ENCODE results near the gene CDKN2D.

The CDKN2D gene

DNA sequence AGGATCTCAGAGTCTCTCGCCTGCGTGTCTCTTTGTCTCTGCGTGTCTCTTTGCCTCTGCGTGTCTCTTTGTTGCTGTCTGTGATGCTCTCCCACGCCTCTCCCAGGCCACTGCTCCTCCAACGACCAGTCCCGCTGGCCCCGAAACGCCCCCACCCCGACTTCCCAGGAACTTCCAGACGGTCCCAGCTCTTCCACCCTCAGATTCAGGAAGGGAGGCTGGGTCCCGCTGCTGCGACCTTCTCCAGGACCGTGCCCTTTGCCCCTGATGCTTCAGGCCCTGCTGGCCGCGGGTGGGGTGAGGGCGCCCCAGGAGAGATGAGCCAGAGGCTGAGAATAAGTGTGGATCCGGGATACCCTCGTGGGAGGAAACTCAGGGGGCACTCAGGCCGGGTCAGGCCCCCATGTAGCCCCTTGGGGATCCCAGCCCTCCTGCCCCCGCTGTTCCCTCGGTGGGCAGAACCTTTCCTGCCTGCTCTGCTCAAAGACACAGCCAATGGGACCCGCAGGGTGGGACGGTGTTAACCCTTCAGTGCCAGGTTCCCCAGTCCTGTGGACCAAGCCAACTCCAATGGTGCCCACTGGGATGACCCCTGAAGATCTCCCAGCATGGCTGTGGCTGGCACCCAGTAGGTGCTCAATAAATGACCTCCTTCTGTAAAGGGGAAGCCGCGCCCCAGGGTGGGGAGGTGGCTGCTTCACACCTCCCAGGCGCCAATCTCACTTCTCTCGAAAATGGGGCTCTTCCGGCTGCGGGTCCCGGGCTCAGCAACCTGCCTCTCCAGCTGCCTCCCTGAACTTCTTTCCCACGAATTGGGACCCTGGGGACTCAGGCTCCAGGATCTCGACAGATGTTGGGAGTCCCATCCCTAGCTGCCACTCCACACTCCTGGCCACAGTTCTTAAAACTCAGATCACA lies 50.1 kb downstream of the CDKN2D start:
- DNase-seq: peak; percentile 21

DNA sequence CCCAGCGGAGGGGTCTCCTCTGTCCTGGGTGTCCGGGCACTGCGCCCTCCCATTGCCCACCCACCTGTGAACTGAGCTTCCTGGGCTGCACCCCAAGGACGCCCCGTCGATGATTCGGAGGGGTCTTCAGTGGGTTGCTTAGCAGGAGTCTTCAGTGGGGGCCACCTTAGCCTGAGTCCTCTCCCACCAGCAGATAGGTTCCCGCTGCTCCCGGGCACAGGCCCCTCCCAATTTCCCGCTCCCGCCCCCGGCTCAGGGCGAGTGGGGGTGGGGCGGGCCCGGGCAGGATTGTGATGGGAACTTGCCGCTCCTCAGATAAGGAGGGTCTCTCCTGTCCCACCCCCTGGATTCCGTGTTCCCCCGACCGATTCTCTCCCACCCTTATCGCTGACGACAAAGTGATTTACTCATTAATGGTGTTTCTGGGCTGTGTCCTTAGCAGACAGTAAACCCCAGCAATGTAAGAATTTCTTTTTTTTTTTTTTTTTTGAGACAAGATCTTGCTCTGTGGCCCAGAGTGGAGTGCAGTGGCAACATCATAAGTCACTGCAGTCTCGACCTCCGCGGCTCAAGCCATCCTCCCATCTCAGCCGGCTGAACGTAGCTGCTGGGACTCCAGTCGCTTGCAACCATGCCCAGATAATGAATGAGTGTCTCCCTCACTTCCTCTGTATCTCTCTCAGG lies 50.9 kb downstream of the CDKN2D start:
- peak; percentile 26 for DNase-seq

DNA sequence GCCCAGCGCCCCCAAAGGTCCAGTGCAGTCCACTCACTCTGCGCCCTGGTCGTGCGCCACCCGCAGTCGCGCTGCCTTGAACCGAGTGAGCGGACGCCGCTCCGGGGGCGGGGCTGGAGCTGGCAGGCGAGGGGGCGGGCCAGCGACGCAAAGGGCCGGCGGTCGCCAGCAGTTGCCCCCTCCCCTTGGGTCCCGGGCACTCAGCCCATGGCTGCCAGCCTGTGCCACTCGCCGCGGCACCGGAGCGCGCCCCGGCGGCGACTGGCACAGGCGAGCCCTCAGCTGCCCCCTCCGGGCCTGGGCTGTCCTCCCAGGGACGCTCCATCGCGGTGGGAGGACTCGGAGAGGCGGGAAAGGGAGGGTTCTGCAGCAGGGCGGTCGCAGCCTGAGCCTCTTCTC lies 51.4 kb downstream of the CDKN2D start, which contains the start of gene S1PR5:
S1PR5 (minus strand) TSS at position 87 of the 399 bp plus-strand sequence. CDS start 2,436 bp downstream, outside the sequence.
- DNase-seq: peak; percentile 28

DNA sequence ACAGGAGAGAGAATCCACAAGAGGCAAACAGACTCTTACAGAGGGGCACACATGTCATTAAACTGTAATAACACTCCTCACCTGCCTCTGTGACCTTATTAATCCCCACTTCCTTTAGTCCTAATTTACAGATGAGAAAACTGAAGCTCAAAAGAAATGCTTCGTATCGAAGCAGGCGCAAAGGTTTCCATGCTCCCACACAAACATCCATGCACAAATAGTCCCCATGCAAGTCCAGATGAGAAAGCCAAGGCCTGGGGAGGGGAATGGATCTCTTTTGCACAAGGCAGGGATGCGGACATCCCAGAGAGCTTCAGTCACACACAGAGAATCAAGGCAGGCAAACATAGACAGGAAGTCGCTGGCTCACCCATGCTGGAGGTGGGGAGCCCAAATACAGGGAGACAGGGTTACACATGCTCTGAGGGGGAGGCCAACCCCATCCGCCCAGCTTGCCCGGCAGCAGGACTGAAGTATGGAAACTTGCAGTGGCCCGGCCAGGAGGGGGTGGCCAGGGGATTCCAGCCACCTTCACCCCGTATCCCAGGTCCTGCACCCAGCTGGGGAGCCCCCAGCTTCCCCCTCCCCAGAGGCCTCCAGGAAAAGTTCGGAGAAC lies 52.0 kb downstream of the CDKN2D start:
- peak; percentile 23 for DNase-seq

Data from activated CD8-positive, alpha-beta memory T cell treated with anti-CD3 and anti-CD28 coated beads, Interleukin-2, amount 50 U/mL, for 4 hours (primary cell).